ENCODE data around the gene NAA80.

The NAA80 gene

DNA sequence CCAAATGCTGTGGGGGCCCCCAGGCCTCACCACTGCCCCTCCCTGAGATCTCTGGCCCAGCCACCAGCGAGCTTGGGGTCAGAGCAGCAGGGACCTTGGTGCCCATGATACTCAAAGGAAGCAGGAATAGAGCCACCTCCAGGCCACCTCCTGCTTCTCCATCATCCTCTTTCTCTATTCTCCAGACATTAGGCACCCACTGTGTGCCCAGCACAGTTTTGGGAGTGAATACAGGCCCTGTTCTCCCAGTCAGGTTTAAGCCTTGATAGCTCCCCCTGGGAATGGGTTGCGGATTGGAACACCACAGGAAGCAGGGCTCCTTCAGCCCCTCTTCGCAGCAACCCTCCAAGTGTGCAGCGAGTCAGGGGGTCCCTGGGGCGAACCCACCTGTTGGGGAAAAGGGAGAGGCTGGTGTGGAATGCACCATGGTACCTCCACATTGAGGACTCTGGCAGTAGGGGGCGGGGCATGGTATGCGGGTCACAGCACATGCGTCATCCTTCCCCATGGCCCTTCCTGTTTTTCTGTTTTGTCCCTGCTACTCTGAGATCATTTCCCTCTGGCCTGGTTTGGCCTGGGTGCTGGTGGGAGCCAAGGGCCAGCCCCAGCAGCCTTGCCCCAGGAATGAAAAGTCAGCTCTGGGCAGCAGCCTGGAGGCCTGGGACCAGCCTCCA, 44.5 kb downstream of the NAA80 start:
- no peak for DNase-seq

DNA sequence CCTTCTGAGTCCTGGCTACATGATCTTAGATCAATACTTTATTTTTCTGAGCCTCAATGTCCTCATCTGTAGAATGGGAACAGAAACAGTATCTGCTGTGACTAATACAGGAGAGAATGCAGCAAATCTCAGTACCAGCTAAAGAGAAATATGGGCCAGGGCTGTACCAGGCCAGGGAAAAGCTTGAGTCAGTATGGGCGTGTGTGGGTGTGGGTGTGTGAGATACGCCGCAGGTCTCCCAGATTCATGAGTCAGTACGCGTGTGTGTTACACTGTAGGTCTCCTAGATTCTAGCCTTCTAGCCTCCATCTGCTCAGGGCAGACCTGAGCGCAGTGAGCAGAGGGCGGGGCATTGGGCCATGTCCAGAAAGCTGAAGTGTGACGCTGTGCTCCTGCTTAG, 48.0 kb downstream of the NAA80 start:
- peak; percentile 79 for DNase-seq

DNA sequence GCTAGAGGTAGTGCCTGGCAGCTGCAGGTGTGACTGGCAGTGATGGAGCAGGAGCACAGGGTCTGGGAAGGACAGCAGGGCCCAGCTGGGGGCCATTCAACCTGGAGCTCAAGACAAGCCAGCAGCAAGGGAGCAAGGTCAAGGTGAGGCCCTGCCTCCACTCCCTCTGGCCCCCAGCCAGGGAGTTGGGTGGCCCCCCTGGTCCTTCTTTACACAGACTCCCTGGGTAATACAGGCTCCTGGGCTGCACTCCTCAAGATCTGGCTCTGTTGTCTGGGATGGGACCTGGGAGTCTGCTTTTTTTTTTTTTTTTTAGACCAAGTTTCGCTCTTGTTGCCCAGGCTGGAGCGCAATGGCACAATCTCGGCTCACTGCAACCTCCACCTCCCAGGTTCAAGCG, 48.7 kb downstream of the NAA80 start:
- no peak for DNase-seq

DNA sequence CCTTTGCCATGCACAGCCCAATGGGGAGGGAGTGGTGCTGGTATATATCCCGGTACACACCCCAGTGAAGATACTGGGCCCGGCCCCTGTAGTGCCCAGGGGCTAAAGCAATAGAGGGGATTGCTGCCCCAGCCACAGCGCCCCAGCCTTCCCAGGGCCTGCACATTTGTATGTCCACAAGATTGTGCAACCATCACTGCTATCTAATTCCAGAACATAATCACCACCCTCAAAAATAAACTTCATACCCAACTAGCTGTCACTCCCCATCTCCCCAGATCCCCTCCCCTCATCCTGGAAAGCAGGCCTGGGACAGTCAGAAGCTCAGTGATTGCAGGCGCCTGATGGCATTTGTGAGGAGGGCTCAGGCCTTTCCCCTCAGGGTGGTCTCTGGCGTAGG, 49.7 kb downstream of the NAA80 start:
- no peak for DNase-seq

DNA sequence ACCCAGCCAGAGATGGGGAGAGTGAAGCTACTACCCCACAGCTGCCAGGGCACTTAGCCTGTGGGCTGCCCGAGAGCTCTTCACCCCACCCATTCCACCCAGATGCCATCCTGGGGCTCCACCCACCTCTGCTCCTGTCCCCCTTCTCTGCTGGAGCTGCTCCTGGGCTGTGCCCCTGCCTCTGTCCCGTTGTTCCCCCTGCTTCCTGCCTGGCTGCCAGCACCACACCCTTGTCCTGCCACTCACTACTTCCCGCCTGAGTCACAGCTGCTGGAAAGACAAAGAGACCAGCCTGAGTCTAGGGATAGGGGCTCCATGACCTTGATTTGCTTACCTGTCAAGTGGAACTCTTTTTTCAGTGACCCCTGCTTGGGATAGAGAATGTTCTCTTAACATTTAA, 50.8 kb downstream of the NAA80 start:
- peak; percentile 71 for DNase-seq

DNA sequence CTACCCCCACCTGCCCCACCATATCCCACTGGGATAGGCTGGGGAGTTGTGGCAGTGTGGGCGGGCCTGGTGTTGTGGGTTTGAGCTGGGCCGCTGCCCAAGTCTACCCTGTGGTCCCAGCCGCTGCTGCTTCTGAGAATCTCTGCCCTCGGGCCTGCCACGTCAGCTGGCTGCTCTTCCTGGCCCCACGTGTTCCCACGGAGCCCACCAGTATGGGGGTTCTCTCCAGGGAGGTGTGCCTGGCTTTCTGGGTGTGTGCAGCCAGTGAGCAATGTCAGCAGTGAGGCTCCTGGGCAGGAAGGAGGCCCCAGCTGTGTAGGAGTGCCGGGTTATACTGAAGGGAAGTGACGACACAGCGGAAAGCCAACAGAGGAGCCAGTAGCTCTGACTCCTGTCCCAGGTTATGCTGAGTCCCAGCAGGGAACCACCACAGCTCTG, 52.7 kb downstream of the NAA80 start:
- DNase-seq: peak; percentile 98

Data from fibroblast of skin of back (primary cell).